ENCODE measurements around the gene AGMAT. TPM values are rescaled to one million over a fixed set of nuclear protein-coding genes. Genes with fewer than 3 reads are reported as not detected.

The AGMAT gene
- total RNA-seq, 4 donors from 2014 or later, result 0.27 to 1.7 (median 0.59) TPM

DNA sequence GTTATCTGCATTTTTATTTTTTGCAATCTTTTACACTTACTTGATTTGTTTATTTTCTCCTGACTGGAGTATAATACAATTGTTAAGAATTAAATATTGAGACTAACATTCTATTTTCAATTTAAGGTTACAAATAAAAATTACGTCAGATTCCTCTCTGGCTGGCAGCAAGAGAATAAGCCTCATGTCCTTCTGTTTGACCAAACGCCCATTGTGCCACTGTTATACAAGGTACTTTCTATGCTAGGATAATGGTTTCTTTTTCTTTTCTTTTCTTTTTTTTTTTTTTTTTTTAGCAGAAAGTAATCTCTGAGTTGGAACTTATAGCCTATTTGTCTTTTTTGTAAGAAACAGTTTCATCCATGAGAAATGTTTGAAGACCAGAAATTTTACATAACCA is 38.2 kb downstream of the AGMAT start:
- H3K27me3 ChIP-seq, result no peaks in the 10 kb centered on the region
- no peaks in the 10 kb centered on the region for H3K9me3 ChIP-seq
- H3K4me3 ChIP-seq, result no peak overlapping the region
- peaks cover 7 to 97% (median 15%) of the 10 kb centered on the region in 3 donors for H3K36me3 ChIP-seq
- no peak for DNase-seq
- no peaks in the 10 kb centered on the region for H3K4me1 ChIP-seq
- no peak overlapping the region for H3K27ac ChIP-seq
- 81 to 88% methylated on average over 2 of the region's 2 CpGs for WGBS, 2 donors
- TF ChIP-seq, protein P1, sequence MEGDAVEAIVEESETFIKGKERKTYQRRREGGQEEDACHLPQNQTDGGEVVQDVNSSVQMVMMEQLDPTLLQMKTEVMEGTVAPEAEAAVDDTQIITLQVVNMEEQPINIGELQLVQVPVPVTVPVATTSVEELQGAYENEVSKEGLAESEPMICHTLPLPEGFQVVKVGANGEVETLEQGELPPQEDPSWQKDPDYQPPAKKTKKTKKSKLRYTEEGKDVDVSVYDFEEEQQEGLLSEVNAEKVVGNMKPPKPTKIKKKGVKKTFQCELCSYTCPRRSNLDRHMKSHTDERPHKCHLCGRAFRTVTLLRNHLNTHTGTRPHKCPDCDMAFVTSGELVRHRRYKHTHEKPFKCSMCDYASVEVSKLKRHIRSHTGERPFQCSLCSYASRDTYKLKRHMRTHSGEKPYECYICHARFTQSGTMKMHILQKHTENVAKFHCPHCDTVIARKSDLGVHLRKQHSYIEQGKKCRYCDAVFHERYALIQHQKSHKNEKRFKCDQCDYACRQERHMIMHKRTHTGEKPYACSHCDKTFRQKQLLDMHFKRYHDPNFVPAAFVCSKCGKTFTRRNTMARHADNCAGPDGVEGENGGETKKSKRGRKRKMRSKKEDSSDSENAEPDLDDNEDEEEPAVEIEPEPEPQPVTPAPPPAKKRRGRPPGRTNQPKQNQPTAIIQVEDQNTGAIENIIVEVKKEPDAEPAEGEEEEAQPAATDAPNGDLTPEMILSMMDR (IDR thresholded peaks at IDR 0.05), result no peak
- no peak for TF ChIP-seq POLR2A (IDR thresholded peaks at IDR 0.05)
- intact Hi-C loops (cut with DNase I), result no loop called here

DNA sequence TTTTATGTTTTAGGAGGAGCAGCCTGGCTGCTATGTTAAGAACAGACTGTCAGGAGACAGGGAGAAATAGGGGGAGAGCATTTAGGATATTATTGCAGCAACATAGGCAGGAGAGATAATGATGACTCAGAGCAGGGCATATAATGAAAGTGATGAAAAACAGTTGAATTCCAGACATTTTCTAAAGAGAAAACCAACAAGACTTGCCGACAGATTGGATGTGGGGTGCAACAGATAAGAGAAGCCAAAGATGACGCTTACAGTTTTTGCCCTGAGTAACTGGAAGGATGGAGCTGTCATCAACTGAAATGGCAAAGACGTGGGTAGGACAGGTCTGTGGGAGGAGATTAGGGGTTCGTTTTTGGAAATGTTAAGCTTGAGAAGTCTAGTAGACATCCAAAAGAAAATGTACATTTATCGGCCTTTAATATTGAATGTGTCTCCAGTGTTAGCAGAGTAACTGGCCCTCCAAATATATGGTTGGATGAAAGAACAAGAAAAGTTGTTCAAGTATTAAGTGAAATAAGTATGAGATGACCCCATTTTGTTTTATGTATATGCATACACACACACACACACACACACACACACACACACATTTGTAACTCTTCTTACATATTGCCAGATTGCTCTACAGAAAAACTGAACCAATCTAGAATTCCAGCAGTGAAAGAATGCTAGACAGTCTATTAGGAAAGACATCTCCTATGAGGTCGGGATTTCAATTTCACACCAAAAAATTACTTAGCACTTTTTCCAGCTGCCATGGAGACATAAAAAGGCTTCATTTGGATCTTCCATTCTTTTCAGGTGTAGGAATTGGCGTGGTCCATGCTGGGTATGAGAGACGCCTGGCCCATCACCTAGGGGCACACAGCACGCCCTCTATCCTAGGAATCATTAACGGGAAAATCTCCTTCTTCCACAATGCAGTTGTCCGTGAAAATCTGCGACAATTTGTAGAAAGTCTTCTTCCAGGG is 41.0 kb downstream of the AGMAT start:
- intact Hi-C loops (cut with DNase I), result no loop called here
- no peak for DNase-seq
- Histone ChIP-seq H3K27me3 (no peaks in the 10 kb centered on the region), H3K27ac (no peak overlapping the region), H3K36me3 (peaks cover 7 to 100% (median 25%) of the 10 kb centered on the region in 3 donors), H3K9me3 (no peaks in the 10 kb centered on the region), H3K4me3 (no peak overlapping the region), H3K4me1 (peaks cover 0 to under 1% (median 0%) of the 10 kb centered on the region in 3 donors)
- 91% methylated on average over 12 of the region's 12 CpGs for WGBS, 2 donors
- TF ChIP-seq, protein P1 (IDR thresholded peaks at IDR 0.05), result no peak
- no peak for TF ChIP-seq POLR2A (IDR thresholded peaks at IDR 0.05)

DNA sequence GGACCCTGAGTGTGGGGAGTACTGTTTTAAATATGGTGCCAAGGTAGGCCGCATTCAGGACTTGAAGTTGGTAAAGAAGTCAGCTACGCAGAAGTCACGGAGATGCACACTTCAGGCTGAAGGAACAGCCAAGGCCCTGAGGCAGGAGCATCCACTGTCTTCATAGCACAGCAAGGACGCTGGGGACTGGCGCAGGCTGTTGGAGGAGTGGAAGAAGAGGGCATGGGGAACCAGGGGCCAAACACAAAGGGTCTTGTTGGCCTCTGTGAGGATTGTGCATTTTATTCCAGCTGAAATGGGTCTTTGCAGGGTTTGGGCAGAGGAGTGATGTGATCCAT is 41.6 kb downstream of the AGMAT start:
- DNase-seq, result no peak
- Histone ChIP-seq H3K27ac (no peak overlapping the region), H3K4me1 (peaks cover 0 to 6% (median 0%) of the 10 kb centered on the region in 3 donors), H3K4me3 (no peak overlapping the region), H3K9me3 (no peaks in the 10 kb centered on the region), H3K27me3 (no peaks in the 10 kb centered on the region), H3K36me3 (peaks cover 7 to 100% (median 25%) of the 10 kb centered on the region in 3 donors)
- WGBS, 2 donors, result 92 to 95% methylated on average over 5 of the region's 5 CpGs
- TF ChIP-seq, protein P1 (IDR thresholded peaks at IDR 0.05), result no peak
- intact Hi-C loops (cut with DNase I), result no loop called here

DNA sequence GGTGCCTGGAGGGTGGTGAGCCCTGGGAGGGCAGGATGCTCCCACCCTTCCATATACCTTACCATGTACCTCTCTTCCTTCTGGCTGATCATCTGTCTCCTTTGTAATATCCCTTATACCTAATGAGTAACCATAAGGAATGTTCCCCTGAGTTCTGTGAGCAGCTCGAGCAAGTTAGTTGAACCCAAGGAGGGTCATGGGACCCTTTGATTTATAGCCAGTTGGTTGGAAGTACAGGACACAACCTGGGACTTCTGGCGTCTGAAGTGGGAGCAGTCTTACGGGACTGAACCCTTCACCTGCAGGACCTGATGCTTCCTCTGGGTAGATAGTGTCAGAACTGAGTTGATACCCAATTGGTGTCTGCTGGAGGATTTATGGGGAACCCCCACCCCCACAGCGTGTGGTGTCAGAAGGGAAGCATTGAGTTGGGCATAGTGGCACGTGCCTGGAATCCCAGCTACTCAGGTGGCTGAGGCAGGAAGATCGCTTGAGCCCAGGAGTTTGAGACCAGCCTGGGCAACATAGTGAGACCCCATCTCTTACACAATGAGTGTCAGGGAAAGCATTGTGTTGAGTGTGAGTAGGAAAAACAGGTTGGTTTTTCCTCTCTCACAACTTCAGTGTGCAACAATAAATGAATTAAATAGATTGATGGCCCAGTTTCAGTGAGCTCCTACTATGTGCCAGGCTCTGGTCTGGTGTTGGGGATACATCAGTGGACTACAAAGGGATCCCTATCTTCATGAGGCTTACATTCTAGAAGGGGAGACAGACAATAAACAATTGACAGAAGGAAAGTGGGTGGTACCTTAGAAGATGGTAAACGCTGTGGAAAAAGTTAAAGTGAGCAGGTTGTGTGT is 42.2 kb downstream of the AGMAT start:
- intact Hi-C loops (cut with DNase I), result no loop called here
- Histone ChIP-seq H3K4me3 (no peak overlapping the region), H3K4me1 (peaks cover 0 to 6% (median 0%) of the 10 kb centered on the region in 3 donors), H3K9me3 (no peaks in the 10 kb centered on the region), H3K27ac (no peak overlapping the region), H3K36me3 (peaks cover 4 to 100% (median 21%) of the 10 kb centered on the region in 3 donors), H3K27me3 (no peaks in the 10 kb centered on the region)
- WGBS, 2 donors, result 98% methylated on average over 4 to 5 of the region's 7 CpGs
- DNase-seq, result no peak
- TF ChIP-seq, protein P1 (IDR thresholded peaks at IDR 0.05), result no peak
- no peak for TF ChIP-seq POLR2A (IDR thresholded peaks at IDR 0.05)

Data from esophagus squamous epithelium (tissue), 5 donors.